ENCODE data around the gene DMWD. TPM values are rescaled to one million over a fixed set of nuclear protein-coding genes. Genes with fewer than 3 reads are reported as not detected.

The DMWD gene
- total and polyA plus RNA-seq, 2 of the 13 experiments (the other 11 are each of a cell fraction or from before 2014, with no cell fraction given), result 10.3 to 14.9 TPM

DNA sequence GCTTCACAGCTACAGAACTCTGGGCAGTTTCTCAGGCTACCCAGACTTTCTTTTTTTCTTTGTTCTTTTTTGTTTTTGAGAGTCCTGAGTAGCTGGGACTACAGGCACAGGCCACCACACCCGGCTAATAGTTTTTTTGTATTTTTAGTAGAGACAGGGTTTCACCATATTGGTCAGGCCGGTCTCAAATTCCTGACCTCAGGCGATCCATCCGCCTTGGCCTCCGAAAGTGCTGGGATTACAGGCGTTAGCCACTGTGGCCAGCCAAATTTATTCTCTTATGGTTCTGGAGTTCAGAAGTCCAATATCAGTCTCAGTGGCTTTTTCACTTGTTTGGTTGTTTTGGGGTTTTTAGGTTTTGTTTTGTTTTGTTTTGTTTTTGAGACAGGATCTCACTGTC is 47.0 kb downstream of the DMWD start:
- FAIRE-seq (no peak), DNase-seq (ENCODE audit: low spot score) (no peak), ATAC-seq (no peak)
- CTCF ChIA-PET (ENCODE audit: low intra/inter-chr PET ratio, low total read pairs), result no interaction called here
- Histone ChIP-seq H3K4me1 (ENCODE audit: insufficient read depth, low read length) (peaks cover 30% of the 10 kb centered on the region), H3K27me3 (ENCODE audit: control insufficient read depth in 1 of 2, insufficient read depth in 2 of 2, low read length in 2 of 2) (peaks cover 0 to 32% of the 10 kb centered on the region in 2 experiments; a peak in 2 of 5 replicates), H3K27ac (ENCODE audit: extremely low read length, insufficient read depth, low read length) (no peak overlapping the region), H3K9me3 (ENCODE audit: low read length) (no peaks in the 10 kb centered on the region), H3K36me3 (replicated peaks in 1 of 2; ENCODE audit: control insufficient read depth in 1 of 2, insufficient read depth in 2 of 2, low read length in 2 of 2) (no peaks in the 10 kb centered on the region), H3K9ac (ENCODE audit: insufficient read depth, low read depth, low read length) (no peak overlapping the region), H2AFZ (ENCODE audit: low read length) (no peak overlapping the region), H3K79me2 (ENCODE audit: insufficient read depth, low read length) (no peaks in the 10 kb centered on the region), H3K4me2 (ENCODE audit: low read depth, low read length) (no peak overlapping the region), H3K4me3 (replicated peaks in 1 of 3; ENCODE audit: insufficient read depth in 1 of 3, low read depth in 2 of 3, low read length in 3 of 3) (no peak overlapping the region), H4K20me1 (ENCODE audit: insufficient read depth, low read length) (no peaks in the 10 kb centered on the region)
- POLR2A ChIA-PET, result interaction anchor here (1.0 to 1.1 kb wide), 2 partner anchors 15 to 25 kb away, joined by 4 read pairs; partner anchors contain the start of gene FBXO46
- BruUV-seq (replicated peaks), result no TSS peak
- intact Hi-C loops (cut with micrococcal nuclease; ENCODE audit: unreplicated experiment) (no loop called here), in situ Hi-C loops (cut with HindIII; ENCODE audit: extremely low pct_ligation_motif_present, low pct_unique_long_range_greater_than_20kb) (no loop called here)
- 18% methylated on average over 6 of the region's 6 CpGs for WGBS (ENCODE audit: low lambda C conversion rate)
- no peak for TF ChIP-seq ZNF280D (CRISPR knock-in tag; IDR thresholded peaks at IDR 0.05)
- no peak for TF ChIP-seq DNMT1 (CRISPR knock-in tag; IDR thresholded peaks at IDR 0.05)
- TF ChIP-seq, protein P1, sequence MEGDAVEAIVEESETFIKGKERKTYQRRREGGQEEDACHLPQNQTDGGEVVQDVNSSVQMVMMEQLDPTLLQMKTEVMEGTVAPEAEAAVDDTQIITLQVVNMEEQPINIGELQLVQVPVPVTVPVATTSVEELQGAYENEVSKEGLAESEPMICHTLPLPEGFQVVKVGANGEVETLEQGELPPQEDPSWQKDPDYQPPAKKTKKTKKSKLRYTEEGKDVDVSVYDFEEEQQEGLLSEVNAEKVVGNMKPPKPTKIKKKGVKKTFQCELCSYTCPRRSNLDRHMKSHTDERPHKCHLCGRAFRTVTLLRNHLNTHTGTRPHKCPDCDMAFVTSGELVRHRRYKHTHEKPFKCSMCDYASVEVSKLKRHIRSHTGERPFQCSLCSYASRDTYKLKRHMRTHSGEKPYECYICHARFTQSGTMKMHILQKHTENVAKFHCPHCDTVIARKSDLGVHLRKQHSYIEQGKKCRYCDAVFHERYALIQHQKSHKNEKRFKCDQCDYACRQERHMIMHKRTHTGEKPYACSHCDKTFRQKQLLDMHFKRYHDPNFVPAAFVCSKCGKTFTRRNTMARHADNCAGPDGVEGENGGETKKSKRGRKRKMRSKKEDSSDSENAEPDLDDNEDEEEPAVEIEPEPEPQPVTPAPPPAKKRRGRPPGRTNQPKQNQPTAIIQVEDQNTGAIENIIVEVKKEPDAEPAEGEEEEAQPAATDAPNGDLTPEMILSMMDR (CRISPR knock-in tag; IDR thresholded peaks at IDR 0.05), result no peak
- TF ChIP-seq SATB2 (CRISPR knock-in tag; IDR thresholded peaks at IDR 0.05), result no peak
- no peak for TF ChIP-seq SMARCE1 (IDR thresholded peaks at IDR 0.05; ENCODE audit: borderline replicate concordance)
- no peak for TF ChIP-seq MLLT10 (CRISPR knock-in tag; IDR thresholded peaks at IDR 0.05)
